Endothelial cell (in vitro differentiated cells): ENCODE results near the gene SERPINA5. TPM values are rescaled to one million over a fixed set of nuclear protein-coding genes. Genes with fewer than 3 reads are reported as not detected.

ENCODE experiments used
- DNase-seq: peaks from one replicate; pipeline ENCODE4 v3.0.0; 2021; ENCODE audit warnings: low spot score
- H3K27ac Mint-ChIP-seq: one replicate; pipeline ENCODE4 v1.8.0; 2021; ENCODE audit warnings: mixed read lengths, inconsistent platforms; ENCODE audit not compliant: unreplicated experiment
- H3K27me3 Mint-ChIP-seq: one replicate; pipeline ENCODE4 v1.8.0; 2021; ENCODE audit warnings: mild to moderate bottlenecking, moderate library complexity, mixed read lengths, inconsistent platforms; ENCODE audit not compliant: unreplicated experiment
- H3K36me3 Mint-ChIP-seq: one replicate; pipeline ENCODE4 v1.8.0; 2021; ENCODE audit warnings: mild to moderate bottlenecking, low read depth, mixed read lengths, inconsistent platforms; ENCODE audit not compliant: unreplicated experiment
- H3K4me1 Mint-ChIP-seq: one replicate; pipeline ENCODE4 v1.8.0; 2021; ENCODE audit warnings: mild to moderate bottlenecking, mixed read lengths, inconsistent platforms; ENCODE audit not compliant: unreplicated experiment
- H3K4me3 Mint-ChIP-seq: one replicate; pipeline ENCODE4 v1.8.0; 2021; ENCODE audit warnings: mild to moderate bottlenecking, mixed read lengths, inconsistent platforms; ENCODE audit not compliant: unreplicated experiment
- H3K9me3 Mint-ChIP-seq: one replicate; pipeline ENCODE4 v1.8.0; 2021; ENCODE audit warnings: mixed read lengths, inconsistent platforms; ENCODE audit not compliant: unreplicated experiment
- CTCF ChIP-seq: fragments of 200-600 bp; sonication (generic); IDR thresholded peaks from one replicate; pipeline ENCODE4 v1.5.0; 2021; ENCODE audit warnings: antibody characterized with exemption; ENCODE audit not compliant: unreplicated experiment
- total RNA-seq: library from RNA; stranded (reverse); fragmentation: NEBNext Ultra II Directional; extraction: Animal tissue kit (Norgen Biotek cat#: 25700); gene quantifications from one replicate; pipeline ENCODE4 v1.2.1, GENCODE V29; 2021; ENCODE audit not compliant: unreplicated experiment

The SERPINA5 gene
- total RNA-seq, 1 donor from 2014 or later: 0.26 TPM

GRCh38 chr14:94588311-94588710, 7.1 kb downstream of the SERPINA5 start:
- peaks cover 8% of the 10 kb centered on the region for H3K27me3 Mint-ChIP-seq
- no peaks in the 10 kb centered on the region for H3K4me1 Mint-ChIP-seq
- no peaks in the 10 kb centered on the region for H3K9me3 Mint-ChIP-seq
- H3K27ac Mint-ChIP-seq: no peak overlapping the region
- TF ChIP-seq CTCF: no peak
- no peak for DNase-seq
- no peaks in the 10 kb centered on the region for H3K36me3 Mint-ChIP-seq
- no peak overlapping the region for H3K4me3 Mint-ChIP-seq

DNA sequence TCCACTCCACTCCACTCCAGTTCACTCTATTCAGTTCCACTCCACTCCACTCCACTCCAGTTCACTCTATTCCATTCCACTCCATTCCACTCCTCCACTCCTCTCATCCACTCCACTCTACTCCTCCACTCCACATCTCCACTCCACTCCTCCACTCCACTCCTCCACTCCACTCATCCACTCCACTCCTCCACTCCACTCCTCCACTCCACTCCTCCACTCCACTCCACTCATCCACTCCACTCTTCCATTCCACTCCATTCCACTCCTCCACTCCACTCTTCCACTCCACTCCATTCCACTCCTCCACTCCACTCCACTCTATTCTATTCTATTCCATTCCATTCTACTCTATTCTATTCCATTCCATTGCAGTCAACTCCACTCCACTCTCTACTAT, 9.8 kb downstream of the SERPINA5 start:
- DNase-seq: no peak
- Mint-ChIP-seq H3K27me3 (peaks cover 9% of the 10 kb centered on the region), H3K36me3 (no peaks in the 10 kb centered on the region), H3K9me3 (no peaks in the 10 kb centered on the region), H3K4me3 (no peak overlapping the region), H3K27ac (no peak overlapping the region), H3K4me1 (no peaks in the 10 kb centered on the region)
- no peak for TF ChIP-seq CTCF

DNA sequence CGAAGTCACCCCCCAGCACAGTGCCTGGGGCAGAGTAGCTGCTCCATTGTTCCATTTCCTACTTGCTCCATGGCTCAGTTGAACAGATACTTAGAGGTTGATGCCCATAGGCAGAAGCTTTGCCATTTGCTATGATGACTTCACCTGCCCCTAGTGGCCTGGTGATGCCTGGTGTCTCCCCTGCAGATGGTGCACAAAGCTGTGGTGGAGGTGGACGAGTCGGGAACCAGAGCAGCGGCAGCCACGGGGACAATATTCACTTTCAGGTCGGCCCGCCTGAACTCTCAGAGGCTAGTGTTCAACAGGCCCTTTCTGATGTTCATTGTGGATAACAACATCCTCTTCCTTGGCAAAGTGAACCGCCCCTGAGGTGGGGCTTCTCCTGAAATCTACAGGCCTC, 10.6 kb downstream of the SERPINA5 start:
- no peaks in the 10 kb centered on the region for H3K4me1 Mint-ChIP-seq
- no peak overlapping the region for H3K4me3 Mint-ChIP-seq
- no peaks in the 10 kb centered on the region for H3K36me3 Mint-ChIP-seq
- peaks cover 9% of the 10 kb centered on the region for H3K27me3 Mint-ChIP-seq
- DNase-seq: no peak
- H3K9me3 Mint-ChIP-seq: no peaks in the 10 kb centered on the region
- TF ChIP-seq CTCF: no peak
- no peak overlapping the region for H3K27ac Mint-ChIP-seq

DNA sequence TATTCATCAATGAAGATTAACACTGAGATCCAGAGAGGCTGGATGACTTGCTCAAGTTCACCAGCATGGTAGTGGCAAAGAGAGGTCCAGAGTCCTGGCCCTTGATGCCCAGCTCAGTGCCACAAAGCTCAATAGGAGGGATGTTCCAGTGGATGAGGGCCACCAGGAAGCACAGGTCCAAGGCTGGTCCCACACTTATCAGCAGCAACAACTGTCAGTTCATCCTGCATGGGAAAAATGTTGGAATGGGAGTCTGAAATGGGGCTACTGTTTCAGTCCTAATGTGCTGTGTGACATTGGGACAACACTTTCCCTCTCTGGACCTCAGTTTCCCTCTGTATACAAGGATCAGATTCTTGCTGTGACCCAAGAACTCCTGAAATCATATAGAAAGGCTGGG, 11.2 kb downstream of the SERPINA5 start:
- Mint-ChIP-seq H3K4me3 (no peak overlapping the region), H3K27me3 (peaks cover 9% of the 10 kb centered on the region), H3K9me3 (no peaks in the 10 kb centered on the region), H3K4me1 (no peaks in the 10 kb centered on the region), H3K27ac (no peak overlapping the region), H3K36me3 (no peaks in the 10 kb centered on the region)
- TF ChIP-seq CTCF: no peak
- no peak for DNase-seq

DNA sequence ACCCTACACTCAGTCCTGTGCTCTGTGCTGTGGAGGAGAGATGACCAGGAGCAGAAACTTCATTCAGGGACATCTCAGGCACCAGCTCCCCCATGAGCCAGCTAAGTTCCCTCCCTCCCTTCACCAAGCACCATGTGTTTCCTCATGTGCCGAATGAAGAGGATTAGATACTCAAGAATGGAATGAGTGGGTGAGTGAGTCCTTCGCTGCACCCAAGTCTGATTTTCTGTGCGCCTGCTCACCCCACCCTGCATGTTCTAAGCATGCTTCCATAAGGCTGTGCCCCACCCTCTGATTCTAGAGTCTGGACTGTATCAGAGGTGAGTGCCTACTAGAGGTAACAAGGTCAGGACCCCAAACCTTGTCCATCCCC, 12.1 kb downstream of the SERPINA5 start:
- H3K27ac Mint-ChIP-seq: no peak overlapping the region
- TF ChIP-seq CTCF: no peak
- peaks cover 8% of the 10 kb centered on the region for H3K27me3 Mint-ChIP-seq
- no peak for DNase-seq
- H3K9me3 Mint-ChIP-seq: no peaks in the 10 kb centered on the region
- no peak overlapping the region for H3K4me3 Mint-ChIP-seq
- no peaks in the 10 kb centered on the region for H3K36me3 Mint-ChIP-seq
- H3K4me1 Mint-ChIP-seq: no peaks in the 10 kb centered on the region
